B cell (primary cell): Measurements from ENCODE around the gene TSGA10.

ENCODE experiments used
- CTCF ChIP-seq: fragments of 200-600 bp; IDR thresholded peaks from one replicate; pipeline ENCODE4 v1.8.0; 2022; ENCODE audit warnings: antibody characterized with exemption, mild to moderate bottlenecking
- EZH2 ChIP-seq: IDR thresholded peaks from 2 replicates; pipeline ENCODE4 v1.6.1; 2012; ENCODE audit warnings: borderline replicate concordance, low read depth, mild to moderate bottlenecking, moderate library complexity, low read length; ENCODE audit not compliant: insufficient read depth, poor library complexity, severe bottlenecking

GRCh38 chr2:99181624-99182000 lies 26.9 kb upstream of the TSGA10 start:
- TF ChIP-seq CTCF (no peak), EZH2 (no peak)
